Measurements from ENCODE around the gene NANOGP8.

DNA sequence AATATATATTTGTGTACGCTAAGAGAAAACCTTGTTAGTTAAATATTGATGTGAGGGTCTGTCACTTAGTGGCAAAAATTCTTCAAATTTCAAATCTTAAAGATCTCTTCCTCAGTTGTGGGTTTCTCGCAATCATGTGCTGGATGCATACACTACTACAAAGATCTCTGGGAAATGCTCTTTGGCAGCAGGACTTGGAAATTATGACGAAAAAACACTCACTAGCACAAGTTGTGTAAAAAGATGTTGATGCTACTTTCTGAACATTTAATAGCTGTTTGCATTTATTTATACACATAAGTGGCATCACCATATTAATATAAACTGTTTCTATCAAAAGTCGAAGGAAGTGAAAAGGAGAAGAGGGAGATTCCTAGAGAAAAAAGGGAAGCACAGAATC, 10.8 kb upstream of the NANOGP8 start:
- TF ChIP-seq POLR2AphosphoS5 (IDR thresholded peaks at IDR 0.05; ENCODE audit: low read depth) (no peak), GABPA (IDR thresholded peaks at IDR 0.05; ENCODE audit: low read depth) (no peak)
- TF ChIP-seq, protein P1, sequence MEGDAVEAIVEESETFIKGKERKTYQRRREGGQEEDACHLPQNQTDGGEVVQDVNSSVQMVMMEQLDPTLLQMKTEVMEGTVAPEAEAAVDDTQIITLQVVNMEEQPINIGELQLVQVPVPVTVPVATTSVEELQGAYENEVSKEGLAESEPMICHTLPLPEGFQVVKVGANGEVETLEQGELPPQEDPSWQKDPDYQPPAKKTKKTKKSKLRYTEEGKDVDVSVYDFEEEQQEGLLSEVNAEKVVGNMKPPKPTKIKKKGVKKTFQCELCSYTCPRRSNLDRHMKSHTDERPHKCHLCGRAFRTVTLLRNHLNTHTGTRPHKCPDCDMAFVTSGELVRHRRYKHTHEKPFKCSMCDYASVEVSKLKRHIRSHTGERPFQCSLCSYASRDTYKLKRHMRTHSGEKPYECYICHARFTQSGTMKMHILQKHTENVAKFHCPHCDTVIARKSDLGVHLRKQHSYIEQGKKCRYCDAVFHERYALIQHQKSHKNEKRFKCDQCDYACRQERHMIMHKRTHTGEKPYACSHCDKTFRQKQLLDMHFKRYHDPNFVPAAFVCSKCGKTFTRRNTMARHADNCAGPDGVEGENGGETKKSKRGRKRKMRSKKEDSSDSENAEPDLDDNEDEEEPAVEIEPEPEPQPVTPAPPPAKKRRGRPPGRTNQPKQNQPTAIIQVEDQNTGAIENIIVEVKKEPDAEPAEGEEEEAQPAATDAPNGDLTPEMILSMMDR (IDR thresholded peaks at IDR 0.05; ENCODE audit: insufficient read depth, low read length): no peak

Data from HL-60 (cell line).